ENCODE results near the gene PDCD4. TPM values are rescaled to one million over a fixed set of nuclear protein-coding genes. Genes with fewer than 3 reads are reported as not detected.

The PDCD4 gene
- total and polyA plus RNA-seq, 2 of the 4 experiments (the other 2 are of a cell fraction) = 10.9 to 49.7 TPM

DNA sequence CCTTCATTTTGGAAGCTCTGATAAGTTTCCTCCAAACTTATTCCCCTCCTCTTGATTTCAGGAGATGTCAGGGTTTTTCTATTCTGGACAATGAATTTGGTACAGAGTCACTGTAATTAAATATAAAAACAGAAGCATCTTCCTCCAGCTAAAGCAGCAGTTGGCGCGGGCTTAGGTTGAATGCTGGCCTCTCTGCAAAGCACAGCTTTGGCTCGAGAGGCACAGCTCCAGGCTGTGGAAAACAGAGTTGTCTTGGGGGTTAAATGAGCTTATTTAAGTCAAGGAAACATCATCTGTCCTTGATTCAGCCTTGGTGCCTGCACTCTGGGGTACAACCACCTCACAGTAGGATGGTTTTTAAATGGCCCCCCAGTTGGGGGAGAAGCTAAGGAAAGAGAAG is 35.0 kb upstream of the PDCD4 start:
- no peak overlapping the region for H3K9ac ChIP-seq (ENCODE audit: low read depth, low read length)
- no peak overlapping the region for H2AFZ ChIP-seq (replicated peaks; ENCODE audit: low read length, poor library complexity)
- intact Hi-C loops (cut with micrococcal nuclease) = no loop called here
- no peaks in the 10 kb centered on the region for H3K79me1 ChIP-seq (ENCODE audit: low read depth in 1 of 2, low read length in 2 of 2)
- H3K9me3 ChIP-seq (ENCODE audit: control insufficient read depth, insufficient read depth, low read length) = no peaks in the 10 kb centered on the region
- H2BK20ac ChIP-seq (ENCODE audit: low read depth, low read length) = no peak overlapping the region
- H3K18ac ChIP-seq (ENCODE audit: low read depth, low read length) = no peak overlapping the region
- H3K4ac ChIP-seq (ENCODE audit: low read depth, low read length) = no peak overlapping the region
- CTCF ChIA-PET = interaction anchor here (0.8 to 1.0 kb wide), 2 partner anchors 11 to 165 kb away, joined by 3 read pairs; no protein-coding TSS in a partner anchor
- no peak for DNase-seq
- no CpG with 5 or more reads among the region's 3 CpGs for WGBS, 2 experiments (ENCODE audit: extremely low coverage in 2 of 2, insufficient read length in 1 of 2)
- H3K4me1 ChIP-seq (ENCODE audit: control insufficient read depth, insufficient read depth, low read length) = no peaks in the 10 kb centered on the region
- H2BK120ac ChIP-seq (ENCODE audit: low read depth, low read length) = no peak overlapping the region
- dilution Hi-C loops (cut with HindIII; ENCODE audit: low sequenced_read_pairs, unreplicated experiment) = no loop called here
- no peak overlapping the region for H3K27ac ChIP-seq (ENCODE audit: insufficient read depth, low read length)
- POLR2A ChIA-PET (ENCODE audit: unreplicated experiment) = no interaction called here
- no peak overlapping the region for H4K8ac ChIP-seq (ENCODE audit: low read depth in 2 of 2, low read length in 2 of 2)
- TF ChIP-seq MAZ (IDR thresholded peaks at IDR 0.05; ENCODE audit: borderline replicate concordance, low read depth, low read length) = no peak
- TF ChIP-seq MAFK (IDR thresholded peaks at IDR 0.05; ENCODE audit: low read depth, low read length) = no peak
- TF ChIP-seq CHD1 (IDR thresholded peaks at IDR 0.05; ENCODE audit: low read depth, low read length) = no peak
- no peak for TF ChIP-seq SMC3 (IDR thresholded peaks at IDR 0.05; ENCODE audit: low read depth, low read length)
- no peak for TF ChIP-seq RFX5 (IDR thresholded peaks at IDR 0.05; ENCODE audit: low read depth, low read length)
- no peak for TF ChIP-seq CTCF (conservative IDR thresholded peaks at IDR 0.05; ENCODE audit: low read depth, low read length)
- TF ChIP-seq RCOR1 (IDR thresholded peaks at IDR 0.05; ENCODE audit: insufficient replicate concordance, low read length) = no peak
- no peak for TF ChIP-seq MXI1 (IDR thresholded peaks at IDR 0.05; ENCODE audit: borderline replicate concordance, low read depth, low read length)
- TF ChIP-seq, protein P1, sequence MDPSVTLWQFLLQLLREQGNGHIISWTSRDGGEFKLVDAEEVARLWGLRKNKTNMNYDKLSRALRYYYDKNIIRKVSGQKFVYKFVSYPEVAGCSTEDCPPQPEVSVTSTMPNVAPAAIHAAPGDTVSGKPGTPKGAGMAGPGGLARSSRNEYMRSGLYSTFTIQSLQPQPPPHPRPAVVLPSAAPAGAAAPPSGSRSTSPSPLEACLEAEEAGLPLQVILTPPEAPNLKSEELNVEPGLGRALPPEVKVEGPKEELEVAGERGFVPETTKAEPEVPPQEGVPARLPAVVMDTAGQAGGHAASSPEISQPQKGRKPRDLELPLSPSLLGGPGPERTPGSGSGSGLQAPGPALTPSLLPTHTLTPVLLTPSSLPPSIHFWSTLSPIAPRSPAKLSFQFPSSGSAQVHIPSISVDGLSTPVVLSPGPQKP (IDR thresholded peaks at IDR 0.05; ENCODE audit: borderline replicate concordance, low read depth, low read length) = no peak
- no peak for TF ChIP-seq FOS (IDR thresholded peaks at IDR 0.05; ENCODE audit: low read depth, low read length)
- no peak for TF ChIP-seq POLR2A (IDR thresholded peaks at IDR 0.05; ENCODE audit: low read depth, low read length)
- no peak for TF ChIP-seq BHLHE40 (IDR thresholded peaks at IDR 0.05; ENCODE audit: low read depth, low read length)
- TF ChIP-seq RAD21 (IDR thresholded peaks at IDR 0.05; ENCODE audit: low read length) = no peak
- no peak for TF ChIP-seq USF2 (IDR thresholded peaks at IDR 0.05; ENCODE audit: low read depth, low read length)
- TF ChIP-seq CEBPB (IDR thresholded peaks at IDR 0.05; ENCODE audit: low read depth, low read length) = no peak
- ATAC-seq (ENCODE audit: low read depth) = no peak
- no peak overlapping the region for H3K4me3 ChIP-seq (ENCODE audit: insufficient read depth, low read depth, low read length)
- H3K27me3 ChIP-seq (ENCODE audit: control insufficient read depth, insufficient read depth, low read length) = peaks cover 4% of the 10 kb centered on the region; the same call in 1 of the 2 replicates
- no peak overlapping the region for H2BK5ac ChIP-seq (ENCODE audit: low read depth, low read length, poor library complexity, severe bottlenecking)
- BruUV-seq (replicated peaks) = no TSS peak
- H3K36me3 ChIP-seq (ENCODE audit: control insufficient read depth, insufficient read depth, low read length) = no peaks in the 10 kb centered on the region
- H4K20me1 ChIP-seq (ENCODE audit: insufficient read depth, low read length) = no peaks in the 10 kb centered on the region
- H4K5ac ChIP-seq (ENCODE audit: low read depth, low read length) = no peak overlapping the region
- in situ Hi-C loops (cut with MboI; ENCODE audit: low sequenced_read_pairs) = no loop called here
- H3K14ac ChIP-seq (replicated peaks; ENCODE audit: low read depth, low read length) = no peak overlapping the region
- H3K4me2 ChIP-seq (ENCODE audit: low read depth, low read length) = no peak overlapping the region
- H2AK9ac ChIP-seq (replicated peaks; ENCODE audit: low read depth, low read length, poor library complexity) = no peak overlapping the region
- no peaks in the 10 kb centered on the region for H3K9me1 ChIP-seq (ENCODE audit: insufficient read depth, low read length)
- no peak overlapping the region for H2AK5ac ChIP-seq (ENCODE audit: low read depth, low read length)
- no peak overlapping the region for H3K56ac ChIP-seq (ENCODE audit: extremely low read depth, insufficient read depth, low read length)
- H3K23ac ChIP-seq (ENCODE audit: low read depth, low read length) = no peak overlapping the region
- H2BK15ac ChIP-seq (ENCODE audit: low read depth, low read length) = no peak overlapping the region
- no peak overlapping the region for H4K91ac ChIP-seq (ENCODE audit: insufficient read depth, low read depth, low read length)

All from IMR-90 (cell line).